Stimulated activated CD4-positive, alpha-beta T cell treated with anti-CD3 and anti-CD28 coated beads, Interleukin-4, amount 100 ng/mL, for 48 hours (primary cell): Measurements from ENCODE around the gene CYP21A2.
"Not testable (repeated sequence)": the region's sequence is repeated elsewhere in the genome, so short reads cannot be mapped to it uniquely, and the experiment has no call there.

ENCODE experiments used
- DNase-seq, 2 donors: peaks; one replicate each; pipeline ENCODE4 v3.0.0-alpha.2; 2020; ENCODE audit warnings: low read depth in 2 of 2

Gene CYP21A2

DNA sequence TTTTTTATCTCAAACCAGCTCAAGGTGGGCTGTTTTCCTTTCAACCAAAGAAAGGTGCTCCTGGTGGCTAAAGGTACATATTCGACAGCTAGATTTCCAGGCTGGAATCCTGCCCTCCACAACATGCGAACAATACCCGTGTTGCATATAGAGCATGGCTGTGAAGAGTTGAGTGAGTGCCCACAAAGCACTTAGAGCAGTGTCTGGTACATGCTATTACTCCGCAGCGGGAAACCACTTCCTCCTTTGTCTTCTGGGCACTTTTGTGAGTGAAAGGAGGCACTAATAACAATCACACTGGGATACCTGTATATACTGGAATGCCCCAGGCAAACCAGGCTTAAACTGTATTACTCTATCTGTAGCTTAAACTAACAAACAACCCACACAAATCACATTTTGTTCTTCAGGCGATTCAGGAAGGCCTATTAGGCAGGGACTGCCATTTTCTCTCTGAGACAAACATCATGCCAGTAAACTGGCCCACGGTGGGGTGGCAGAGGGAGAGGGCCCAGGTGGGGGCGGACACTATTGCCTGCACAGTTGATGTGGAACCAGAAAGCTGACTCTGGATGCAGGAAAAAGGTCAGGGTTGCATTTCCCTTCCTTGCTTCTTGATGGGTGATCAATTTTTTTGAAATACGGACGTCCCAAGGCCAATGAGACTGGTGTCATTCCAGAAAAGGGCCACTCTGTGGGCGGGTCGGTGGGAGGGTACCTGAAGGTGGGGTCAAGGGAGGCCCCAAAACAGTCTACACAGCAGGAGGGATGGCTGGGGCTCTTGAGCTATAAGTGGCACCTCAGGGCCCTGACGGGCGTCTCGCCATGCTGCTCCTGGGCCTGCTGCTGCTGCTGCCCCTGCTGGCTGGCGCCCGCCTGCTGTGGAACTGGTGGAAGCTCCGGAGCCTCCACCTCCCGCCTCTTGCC, at the start of gene CYP21A2:
Gene CYP21A2, plus strand, starts transcription at position 818 of the 927 bp plus-strand sequence. Its CDS starts 8 bp downstream, at position 826.
- DNase-seq: not testable (repeated sequence)

- not testable (repeated sequence) for DNase-seq
Measured at GRCh38 chr6:31989363-31989762, 48.9 kb upstream of the CYP21A2 start.

DNA sequence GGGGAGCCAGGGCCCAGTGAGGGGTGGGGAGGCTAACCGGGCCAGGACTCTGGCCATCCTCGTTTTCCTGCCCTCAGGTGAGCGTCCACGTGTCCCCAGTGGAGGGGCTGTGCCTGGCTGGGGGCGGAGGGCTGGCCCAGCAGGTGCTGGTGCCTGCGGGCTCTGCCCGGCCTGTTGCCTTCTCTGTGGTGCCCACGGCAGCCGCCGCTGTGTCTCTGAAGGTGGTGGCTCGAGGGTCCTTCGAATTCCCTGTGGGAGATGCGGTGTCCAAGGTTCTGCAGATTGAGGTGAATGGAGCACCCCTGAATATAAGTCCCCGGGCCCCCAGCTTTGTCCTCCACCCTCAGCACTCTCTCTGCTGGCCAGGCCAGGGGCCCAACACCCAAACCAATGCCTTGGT, 43.8 kb upstream of the CYP21A2 start:
- not testable (repeated sequence) for DNase-seq

DNA sequence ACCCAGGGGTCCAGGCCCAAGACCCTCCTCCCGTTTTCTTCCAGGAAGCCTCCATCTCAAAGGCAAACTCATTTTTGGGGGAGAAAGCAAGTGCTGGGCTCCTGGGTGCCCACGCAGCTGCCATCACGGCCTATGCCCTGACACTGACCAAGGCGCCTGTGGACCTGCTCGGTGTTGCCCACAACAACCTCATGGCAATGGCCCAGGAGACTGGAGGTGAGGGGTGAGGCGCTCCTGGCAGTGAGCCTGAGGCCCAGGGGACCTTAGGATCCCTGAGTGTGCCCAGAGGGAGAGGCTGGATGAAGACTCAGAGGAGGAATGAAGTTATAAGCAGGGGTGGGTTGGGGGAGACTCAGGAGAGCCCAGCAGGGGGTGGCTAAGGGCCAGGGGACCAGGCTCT, 41.8 kb upstream of the CYP21A2 start:
- DNase-seq: not testable (repeated sequence)

GRCh38 chr6:32002546-32003268, 35.5 kb upstream of the CYP21A2 start:
- not testable (repeated sequence) for DNase-seq

GRCh38 chr6:32003301-32003700, 34.9 kb upstream of the CYP21A2 start:
- DNase-seq: not testable (repeated sequence)

- not testable (repeated sequence) for DNase-seq
Measured at GRCh38 chr6:32004393-32004792, 33.8 kb upstream of the CYP21A2 start.

DNA sequence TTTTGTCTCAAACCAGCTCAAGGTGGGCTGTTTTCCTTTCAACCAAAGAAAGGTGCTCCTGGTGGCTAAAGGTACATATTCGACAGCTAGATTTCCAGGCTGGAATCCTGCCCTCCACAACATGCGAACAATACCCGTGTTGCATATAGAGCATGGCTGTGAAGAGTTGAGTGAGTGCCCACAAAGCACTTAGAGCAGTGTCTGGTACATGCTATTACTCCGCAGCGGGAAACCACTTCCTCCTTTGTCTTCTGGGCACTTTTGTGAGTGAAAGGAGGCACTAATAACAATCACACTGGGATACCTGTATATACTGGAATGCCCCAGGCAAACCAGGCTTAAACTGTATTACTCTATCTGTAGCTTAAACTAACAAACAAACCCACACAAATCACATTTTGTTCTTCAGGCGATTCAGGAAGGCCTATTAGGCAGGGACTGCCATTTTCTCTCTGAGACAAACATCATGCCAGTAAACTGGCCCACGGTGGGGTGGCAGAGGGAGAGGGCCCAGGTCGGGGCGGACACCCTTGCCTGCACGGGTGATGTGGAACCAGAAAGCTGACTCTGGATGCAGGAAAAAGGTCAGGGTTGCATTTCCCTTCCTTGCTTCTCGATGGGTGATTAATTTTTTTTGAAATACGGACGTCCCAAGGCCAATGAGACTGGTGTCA, 33.2 kb upstream of the CYP21A2 start:
- DNase-seq: not testable (repeated sequence)

GRCh38 chr6:32005538-32005880, 32.7 kb upstream of the CYP21A2 start:
- not testable (repeated sequence) for DNase-seq

GRCh38 chr6:32005991-32006529, 32.2 kb upstream of the CYP21A2 start:
- DNase-seq: not testable (repeated sequence)

DNA sequence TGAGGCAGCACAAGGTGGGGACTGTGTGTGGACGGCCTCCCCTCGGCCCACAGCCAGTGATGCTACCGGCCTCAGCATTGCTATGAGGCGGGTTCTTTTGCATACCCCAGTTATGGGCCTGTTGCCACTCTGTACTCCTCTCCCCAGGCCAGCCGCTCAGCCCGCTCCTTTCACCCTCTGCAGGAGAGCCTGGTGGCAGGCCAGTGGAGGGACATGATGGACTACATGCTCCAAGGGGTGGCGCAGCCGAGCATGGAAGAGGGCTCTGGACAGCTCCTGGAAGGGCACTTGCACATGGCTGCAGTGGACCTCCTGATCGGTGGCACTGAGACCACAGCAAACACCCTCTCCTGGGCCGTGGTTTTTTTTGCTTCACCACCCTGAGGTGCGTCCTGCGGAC, 31.1 kb upstream of the CYP21A2 start:
- DNase-seq: not testable (repeated sequence)

GRCh38 chr6:32008037-32008436, 30.2 kb upstream of the CYP21A2 start:
- not testable (repeated sequence) for DNase-seq

- DNase-seq: not testable (repeated sequence)
Measured at GRCh38 chr6:32008616-32009015, 29.6 kb upstream of the CYP21A2 start.

- not testable (repeated sequence) for DNase-seq
Measured at GRCh38 chr6:32009537-32009936, 28.7 kb upstream of the CYP21A2 start.

DNA sequence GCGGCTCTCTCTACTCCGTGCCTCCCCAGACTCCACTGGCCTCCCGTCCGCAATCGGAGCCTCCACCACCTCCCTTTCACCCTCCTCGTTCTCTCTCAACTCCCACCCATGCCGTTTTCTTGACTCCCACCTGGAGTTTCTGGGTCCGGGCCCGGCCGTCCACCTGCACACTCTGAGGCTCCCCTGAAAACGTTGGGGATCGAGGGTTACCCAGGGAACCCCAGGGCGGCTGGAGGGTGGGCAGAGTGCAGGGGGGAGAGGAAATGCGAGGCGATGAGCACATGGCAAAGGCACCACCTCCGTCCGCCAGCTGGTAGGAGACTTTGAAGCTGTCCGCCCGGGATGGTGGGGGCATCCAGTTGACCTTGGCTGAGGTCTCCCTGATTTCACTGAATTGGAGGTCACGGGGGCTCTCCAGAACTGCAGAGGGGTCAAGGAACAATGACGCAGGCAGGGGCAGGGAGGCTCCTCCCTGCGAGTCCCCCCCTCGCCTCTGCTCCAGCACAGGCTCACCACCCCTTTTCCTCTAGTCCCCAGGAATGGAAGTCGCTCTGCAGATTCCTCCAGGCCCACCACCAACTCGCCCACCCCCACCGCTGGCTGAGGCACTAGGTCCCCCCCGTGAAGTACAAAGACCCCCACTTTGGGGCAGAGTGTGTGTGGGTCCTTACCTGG, 27.2 kb upstream of the CYP21A2 start:
- DNase-seq: not testable (repeated sequence)

- not testable (repeated sequence) for DNase-seq
Measured at GRCh38 chr6:32012941-32013617, 25.1 kb upstream of the CYP21A2 start.

DNA sequence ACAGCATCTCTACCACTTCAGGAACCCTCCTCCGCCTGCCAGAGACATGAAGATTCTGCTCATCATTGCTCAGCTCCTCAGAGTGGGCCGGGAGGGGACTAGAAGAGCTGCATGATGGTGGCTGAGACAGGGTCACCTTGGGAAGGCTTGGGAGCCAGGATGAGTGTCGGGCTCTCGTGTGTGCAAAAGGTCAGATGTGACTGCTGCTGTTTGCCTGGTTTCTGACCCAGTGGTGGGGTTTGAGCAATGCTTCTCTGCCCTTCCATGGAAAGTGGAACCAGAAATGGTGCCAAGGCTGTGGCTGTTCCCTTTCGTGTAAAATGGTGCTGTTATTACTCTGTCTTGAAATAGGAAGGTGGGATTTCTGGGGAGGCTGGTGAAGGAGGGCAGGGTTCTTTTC, 24.5 kb upstream of the CYP21A2 start:
- DNase-seq: not testable (repeated sequence)

GRCh38 chr6:32014547-32014946, 23.7 kb upstream of the CYP21A2 start, which contains the start of gene C4B:
Gene C4B, plus strand, starts transcription at chr6:32014795. Its CDS starts 51 bp downstream, at chr6:32014846.
- DNase-seq: not testable (repeated sequence)

DNA sequence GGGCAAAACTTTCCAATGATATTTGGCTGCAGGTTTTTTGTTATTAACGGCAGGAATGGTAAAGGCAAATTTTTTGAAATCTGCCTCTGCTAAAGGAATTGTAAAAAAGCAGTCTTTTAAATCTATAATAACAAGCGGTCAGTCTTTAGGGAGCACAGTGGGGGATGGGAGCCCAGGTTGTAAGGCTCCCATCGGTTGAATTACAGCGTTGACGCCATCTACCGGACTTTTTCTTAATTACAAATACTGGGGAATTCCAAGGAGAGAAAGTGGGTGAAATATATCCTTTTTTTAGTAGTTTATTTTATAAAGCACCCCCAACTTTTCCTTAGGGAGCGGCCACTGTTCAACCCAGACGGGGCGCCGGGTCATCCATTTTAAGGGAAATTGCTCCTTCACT, 16.1 kb upstream of the CYP21A2 start:
- not testable (repeated sequence) for DNase-seq

- not testable (repeated sequence) for DNase-seq
Measured at GRCh38 chr6:32028631-32029030, 9.6 kb upstream of the CYP21A2 start.
